ENCODE measurements around the gene JOSD2. TPM values are rescaled to one million over a fixed set of nuclear protein-coding genes. Genes with fewer than 3 reads are reported as not detected.

Gene JOSD2
- total RNA-seq, 2 donors from 2014 or later = 26.6 to 38.2 TPM

DNA sequence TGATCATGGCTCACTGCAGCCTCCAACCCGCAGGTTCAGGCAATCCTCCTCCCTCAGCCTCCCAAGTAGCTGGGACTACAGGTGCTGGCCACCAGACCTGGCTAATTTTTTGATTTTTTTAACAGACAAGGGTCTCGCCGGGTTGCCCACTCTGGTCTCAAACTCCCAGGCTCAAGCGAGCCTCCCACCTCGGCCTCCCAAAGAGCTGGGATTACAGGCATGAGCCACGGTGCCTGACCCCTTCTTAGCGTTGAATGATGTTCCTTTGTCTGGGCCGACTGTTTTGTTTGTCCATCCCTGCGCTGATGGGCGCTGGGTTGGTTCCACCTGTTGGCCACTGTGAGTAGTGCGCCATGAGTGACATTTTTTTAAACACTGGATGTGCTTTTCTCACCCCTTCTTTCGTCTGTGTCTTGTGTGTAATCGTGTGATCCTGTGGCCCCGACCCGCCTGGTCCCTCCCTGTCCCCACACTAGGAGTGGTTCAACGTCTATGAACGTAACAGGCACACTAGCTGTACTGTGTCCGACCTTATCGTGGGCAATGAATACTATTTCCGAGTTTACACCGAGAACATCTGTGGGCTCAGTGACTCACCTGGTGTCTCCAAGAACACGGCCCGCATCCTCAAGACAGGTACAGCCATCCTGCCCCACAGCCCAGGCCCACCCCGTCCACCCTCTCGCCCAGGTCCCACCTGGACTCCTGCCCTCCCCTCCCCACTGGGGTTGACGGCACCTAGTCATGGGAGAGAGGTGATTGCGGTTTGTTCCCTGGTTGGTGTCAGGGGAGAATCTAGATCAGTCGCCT lies 49.7 kb downstream of the JOSD2 start:
- Histone ChIP-seq H3K36me3 (no peaks in the 10 kb centered on the region), H3K27ac (no peak overlapping the region), H3K9me3 (no peaks in the 10 kb centered on the region), H3K4me3 (no peak overlapping the region), H3K4me1 (no peaks in the 10 kb centered on the region), H3K27me3 (peaks cover 0 to 3% of the 10 kb centered on the region in 2 donors)
- no peak for DNase-seq (ENCODE audit: low spot score)
- TF ChIP-seq, protein P1, sequence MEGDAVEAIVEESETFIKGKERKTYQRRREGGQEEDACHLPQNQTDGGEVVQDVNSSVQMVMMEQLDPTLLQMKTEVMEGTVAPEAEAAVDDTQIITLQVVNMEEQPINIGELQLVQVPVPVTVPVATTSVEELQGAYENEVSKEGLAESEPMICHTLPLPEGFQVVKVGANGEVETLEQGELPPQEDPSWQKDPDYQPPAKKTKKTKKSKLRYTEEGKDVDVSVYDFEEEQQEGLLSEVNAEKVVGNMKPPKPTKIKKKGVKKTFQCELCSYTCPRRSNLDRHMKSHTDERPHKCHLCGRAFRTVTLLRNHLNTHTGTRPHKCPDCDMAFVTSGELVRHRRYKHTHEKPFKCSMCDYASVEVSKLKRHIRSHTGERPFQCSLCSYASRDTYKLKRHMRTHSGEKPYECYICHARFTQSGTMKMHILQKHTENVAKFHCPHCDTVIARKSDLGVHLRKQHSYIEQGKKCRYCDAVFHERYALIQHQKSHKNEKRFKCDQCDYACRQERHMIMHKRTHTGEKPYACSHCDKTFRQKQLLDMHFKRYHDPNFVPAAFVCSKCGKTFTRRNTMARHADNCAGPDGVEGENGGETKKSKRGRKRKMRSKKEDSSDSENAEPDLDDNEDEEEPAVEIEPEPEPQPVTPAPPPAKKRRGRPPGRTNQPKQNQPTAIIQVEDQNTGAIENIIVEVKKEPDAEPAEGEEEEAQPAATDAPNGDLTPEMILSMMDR (IDR thresholded peaks at IDR 0.05) = peak; percentile 72 to 83

DNA sequence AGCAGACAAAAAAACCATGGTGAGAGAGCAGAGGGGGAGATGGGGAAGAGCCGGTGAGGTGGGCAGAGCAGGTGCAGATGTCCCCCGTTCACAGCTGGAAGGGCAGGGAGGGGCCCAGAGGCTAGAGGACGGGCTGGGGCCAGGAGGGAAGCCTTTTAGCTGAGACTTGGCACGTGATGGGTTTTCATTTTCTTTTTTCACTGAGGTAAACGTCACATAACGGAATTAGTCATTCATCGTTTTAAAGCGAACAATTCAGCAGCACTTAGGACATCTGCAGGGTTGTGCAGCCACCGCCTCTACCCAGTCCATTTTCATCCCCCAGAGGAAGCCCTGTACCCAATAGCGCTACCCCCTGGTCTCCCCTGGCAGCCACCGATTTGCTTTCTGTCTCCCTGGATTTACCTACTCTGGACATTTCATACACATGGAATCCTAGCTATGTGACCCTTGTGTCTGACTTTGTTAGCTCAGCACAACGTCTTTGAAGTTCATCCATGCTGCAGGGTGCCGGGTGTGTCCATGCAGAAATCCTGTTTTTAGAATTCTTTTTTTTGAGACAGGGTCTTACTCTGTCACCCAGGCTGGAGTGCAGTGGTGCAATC lies 50.7 kb downstream of the JOSD2 start:
- TF ChIP-seq, protein P1 (IDR thresholded peaks at IDR 0.05) = no peak
- Histone ChIP-seq H3K4me1 (no peaks in the 10 kb centered on the region), H3K27ac (no peak overlapping the region), H3K9me3 (no peaks in the 10 kb centered on the region), H3K4me3 (no peak overlapping the region), H3K27me3 (peaks cover 0 to 3% of the 10 kb centered on the region in 2 donors), H3K36me3 (no peaks in the 10 kb centered on the region)
- DNase-seq (ENCODE audit: low spot score) = no peak

DNA sequence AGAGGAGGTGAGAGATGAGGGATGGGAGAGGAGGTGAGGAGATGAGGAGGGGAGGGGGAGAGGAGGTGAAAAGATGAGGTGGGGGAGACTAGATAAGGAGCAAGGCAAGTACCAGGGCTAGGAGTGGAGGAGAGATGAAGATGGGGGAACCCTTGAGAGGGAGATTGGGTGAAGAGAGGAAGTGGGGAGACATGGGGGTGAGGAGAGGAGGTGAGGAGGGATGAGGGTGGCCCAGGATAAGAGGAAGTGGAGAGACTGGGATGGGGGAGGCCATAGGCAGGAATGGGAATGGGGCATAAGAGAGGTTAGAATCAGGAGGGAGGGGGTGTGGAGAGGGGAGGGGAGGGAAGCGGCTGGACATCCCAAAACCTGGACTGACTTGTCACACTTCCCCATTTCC lies 51.4 kb downstream of the JOSD2 start:
- no peaks in the 10 kb centered on the region for H3K36me3 ChIP-seq
- peaks cover 0 to 3% of the 10 kb centered on the region in 2 donors for H3K27me3 ChIP-seq
- H3K4me1 ChIP-seq = no peaks in the 10 kb centered on the region
- no peaks in the 10 kb centered on the region for H3K9me3 ChIP-seq
- H3K27ac ChIP-seq = no peak overlapping the region
- TF ChIP-seq, protein P1 (IDR thresholded peaks at IDR 0.05) = no peak
- H3K4me3 ChIP-seq = no peak overlapping the region
- DNase-seq (ENCODE audit: low spot score) = no peak

DNA sequence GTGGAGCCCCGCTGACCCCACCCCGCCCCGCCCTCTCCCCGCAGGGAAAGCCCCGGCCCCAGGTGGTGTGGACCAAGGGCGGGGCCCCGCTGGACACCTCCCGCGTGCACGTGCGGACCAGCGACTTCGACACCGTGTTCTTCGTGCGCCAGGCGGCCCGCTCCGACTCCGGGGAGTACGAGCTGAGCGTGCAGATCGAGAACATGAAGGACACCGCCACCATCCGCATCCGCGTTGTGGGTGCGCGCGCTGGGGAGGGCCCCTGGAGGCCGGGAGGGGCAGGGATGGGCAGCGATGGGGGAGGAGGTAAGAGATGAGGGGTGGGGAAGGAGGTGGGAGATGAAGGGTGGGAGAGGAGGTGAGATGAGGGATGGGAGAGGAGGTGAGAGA lies 51.9 kb downstream of the JOSD2 start:
- H3K4me3 ChIP-seq = no peak overlapping the region
- no peaks in the 10 kb centered on the region for H3K4me1 ChIP-seq
- H3K9me3 ChIP-seq = no peaks in the 10 kb centered on the region
- TF ChIP-seq, protein P1 (IDR thresholded peaks at IDR 0.05) = no peak
- DNase-seq (ENCODE audit: low spot score) = no peak
- H3K27ac ChIP-seq = no peak overlapping the region
- no peaks in the 10 kb centered on the region for H3K36me3 ChIP-seq
- H3K27me3 ChIP-seq = peaks cover 0 to 3% of the 10 kb centered on the region in 2 donors

DNA sequence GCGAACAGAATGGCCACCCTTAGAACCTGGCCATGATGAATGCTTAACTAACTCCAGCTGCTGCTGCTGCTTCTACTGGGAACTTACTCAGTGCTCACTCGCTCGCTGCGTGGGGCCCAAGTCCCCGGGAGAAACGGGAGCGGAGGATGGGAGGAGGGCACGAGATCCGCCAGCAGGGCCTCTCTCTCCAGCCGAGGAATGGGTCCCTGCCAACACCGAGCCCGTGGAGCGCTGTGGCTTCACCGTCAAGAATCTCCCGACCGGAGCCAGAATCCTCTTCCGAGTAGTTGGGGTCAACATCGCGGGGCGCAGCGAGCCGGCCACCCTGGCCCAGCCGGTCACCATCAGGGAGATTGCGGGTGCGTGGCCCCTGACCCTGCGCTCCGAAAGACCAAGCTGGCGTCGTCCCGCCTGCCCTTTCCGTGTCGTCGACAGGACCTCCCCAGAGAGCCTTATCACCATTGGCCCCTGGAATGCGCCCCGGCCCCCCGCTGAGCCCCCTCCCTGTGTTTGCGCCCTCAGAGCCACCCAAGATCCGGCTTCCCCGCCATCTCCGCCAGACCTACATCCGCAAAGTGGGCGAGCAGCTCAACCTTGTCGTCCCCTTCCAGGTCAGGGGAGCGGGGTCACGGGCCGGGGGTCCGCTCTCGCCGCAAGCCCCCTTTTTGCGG lies 52.5 kb downstream of the JOSD2 start:
- no peaks in the 10 kb centered on the region for H3K9me3 ChIP-seq
- peaks cover 0 to 3% of the 10 kb centered on the region in 2 donors for H3K27me3 ChIP-seq
- TF ChIP-seq, protein P1 (IDR thresholded peaks at IDR 0.05) = no peak
- H3K36me3 ChIP-seq = no peaks in the 10 kb centered on the region
- DNase-seq (ENCODE audit: low spot score) = no peak
- no peak overlapping the region for H3K27ac ChIP-seq
- no peaks in the 10 kb centered on the region for H3K4me1 ChIP-seq
- H3K4me3 ChIP-seq = no peak overlapping the region
